ENCODE measurements around the gene EQTN.

- no peak for TF ChIP-seq POLR2A (IDR thresholded peaks at IDR 0.05)
- TF ChIP-seq CTCF (IDR thresholded peaks at IDR 0.05) = no peak
Measured at GRCh38 chr9:27336126-27336525, 39.2 kb upstream of the EQTN start.

Measured in heart left ventricle (tissue), 13 donors.